ENCODE results near the gene LRP4.
A peak's percentile ranks its signal among the peaks of the same experiment; 100 is the strongest.

GRCh38 chr11:46808799-46809431 lies 109.4 kb downstream of the LRP4 start:
- TF ChIP-seq REST (IDR thresholded peaks at IDR 0.05; ENCODE audit: insufficient replicate concordance, low read depth): no peak
- peak; percentile 66 for TF ChIP-seq CTCF (IDR thresholded peaks at IDR 0.05; ENCODE audit: insufficient read depth, low read length)
